Heart right ventricle (tissue), 16 donors: ENCODE measurements around the gene FBXO15. TPM values are rescaled to one million over a fixed set of nuclear protein-coding genes. Genes with fewer than 3 reads are reported as not detected.

Source experiments
- ATAC-seq, 8 donors: fragments of 200-7000 bp; cut with Tn5 transposase; one replicate each; pipeline ENCODE4 v1.9.1; 2020; ENCODE audit warnings: mild to moderate bottlenecking in 8 of 8, moderate library complexity in 8 of 8, moderate number of reproducible peaks in 1 of 8
- DNase-seq, 2 donors: peaks; one replicate each; pipeline ENCODE4 v3.0.0-alpha.2; 2020
- H3K27ac ChIP-seq, 10 donors: fragments of 200-600 bp; sonication (generic) in 2 of 10; one replicate each; pipeline versions ENCODE4 v1.5.0 to v1.8.0; 2020 to 2022; ENCODE audit warnings: mild to moderate bottlenecking in 3 of 10
- H3K27me3 ChIP-seq, 7 donors: fragments of 200-600 bp; one replicate each; pipeline ENCODE4 v1.8.0; 2021 to 2022; ENCODE audit warnings: mild to moderate bottlenecking in 2 of 7
- H3K36me3 ChIP-seq, 9 donors: fragments of 200-600 bp; sonication (generic) in 1 of 9; one replicate each; pipeline versions ENCODE4 v1.5.0 to v1.8.0; 2020 to 2022; ENCODE audit warnings: mild to moderate bottlenecking in 2 of 9
- H3K4me1 ChIP-seq, 9 donors: fragments of 200-600 bp; sonication (generic) in 1 of 9; one replicate each; pipeline versions ENCODE4 v1.5.0 to v1.8.0; 2020 to 2022; ENCODE audit warnings: mild to moderate bottlenecking in 4 of 9
- H3K4me3 ChIP-seq, 10 donors: fragments of 200-600 bp; sonication (generic) in 2 of 10; one replicate each; pipeline versions ENCODE4 v1.5.0 to v1.8.0; 2020 to 2022; ENCODE audit warnings: mild to moderate bottlenecking in 7 of 10, moderate library complexity in 2 of 10
- H3K9me3 ChIP-seq, 11 donors: fragments of 200-600 bp in 10 of 11; sonication (generic) in 2 of 11; one replicate each; pipeline versions ENCODE4 v1.5.0 to v1.8.0; 2013 to 2022; ENCODE audit warnings: mild to moderate bottlenecking in 2 of 11, control low read depth in 1 of 11, moderate library complexity in 1 of 11
- WGBS, 2 donors: extraction: QIAGEN DNeasy Blood & Tissue Kit; methylation state at CpG; one replicate each; pipeline ENCODE4 v1.1.7; 2013; ENCODE audit warnings: inconsistent platforms in 1 of 2; 5-methylcytosine and 5-hydroxymethylcytosine counted together
- intact Hi-C, 10 donors: fragments of 100-400 bp; cut with DNase I; formaldehyde crosslinking; loops; one replicate each; pipeline versions ENCODE4 v1.11.1 to v1.14.2; 2022
- polyA plus RNA-seq, 2 donors: library from polyadenylated mRNA; stranded (reverse); fragments of 200-250 nt; gene quantifications; one replicate each; pipeline ENCODE4 v1.2.3, GENCODE V29; 2013
- total RNA-seq, 10 donors: library from RNA; stranded (reverse); fragmentation: NEBNext Ultra II Directional in 3 of 10; extraction: Animal tissue kit (Norgen Biotek cat#: 25700) in 3 of 10; gene quantifications; one replicate each; pipeline versions ENCODE4 v1.2.1 to v1.2.4, GENCODE V29; 2021 to 2023
- TF ChIP-seq, protein P1 (sequence below), 9 donors: fragments of 200-600 bp; sonication (generic) in 2 of 9; IDR thresholded peaks; one replicate each; pipeline versions ENCODE4 v1.5.0 to v1.8.0; 2021 to 2022; ENCODE audit warnings: antibody characterized with exemption in 9 of 9, mild to moderate bottlenecking in 5 of 9, moderate library complexity in 1 of 9
- donor health status: Arrhythmogenic right ventricular cardiomyopathy.
- donor health status: ischemic (EF 13 %, LVEDD 7.1; RV severe dilation, severe dysfunction).
- donor health status: healthy with polysubstance abuse.
- donor health status: DM: no; HTN: yes; CAD: no.
- donor health status: DM: no; HTN: no; CAD: no.
- donor health status: ischemic (EF 25% LVEDD 6.9; RV normal size, moderate dysfunction).
- donor health status: ischemic (EF 25% LVEDD 5.7; RV mildly dilated, moderate dysfunction).
- donor health status: healthy.
- donor health status: DM: yes; HTN: yes; CAD: no.
- donor health status: Ischemic cardiomyopathy.
- donor health status: ischemic (EF 35%, LVEDD 5.7; RV mildly dilated, moderate dysfunction).
- donor health status: nonischemic (EF 11% LVEDD 7.7; RV severe dilation, severe dysfunction).
- donor health status: DM: yes; HTN: yes; CAD: no.
- donor health status: PGD.
- donor health status: ischemic (EF 29% LVEDD 5.4; RV normal size, mild dysfunction).
- donor health status: nonischemic (EF 23%, LVEDD 6.1; RV moderate dilation, normal function).

FBXO15 gene
- total and polyA plus RNA-seq, 12 donors: 0.14 to 1.3 (median 0.38) TPM; not detected in 3

DNA sequence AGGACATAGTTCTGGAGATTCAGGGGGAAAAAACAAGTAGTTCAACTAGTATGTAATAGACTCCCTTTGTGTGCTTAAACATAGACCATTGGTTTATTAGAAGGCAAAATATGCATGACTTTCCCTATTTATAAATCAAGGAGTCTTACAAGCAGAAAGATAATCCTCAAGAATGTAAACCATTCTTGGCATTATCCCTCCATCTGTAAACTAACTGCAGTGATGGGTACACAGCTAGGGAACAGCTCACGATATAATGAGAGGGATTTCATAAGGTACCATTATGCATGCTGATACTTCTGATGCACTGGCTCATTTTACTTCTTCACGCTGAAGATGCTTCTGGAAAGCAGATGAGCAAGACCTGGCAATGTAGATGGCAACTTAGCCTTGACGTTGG is 878 bp downstream of the FBXO15 start:
- Histone ChIP-seq H3K27me3 (no peaks in the 10 kb centered on the region), H3K9me3 (no peaks in the 10 kb centered on the region), H3K4me1 (peaks cover 3 to 36% (median 30%) of the 10 kb centered on the region in 9 donors), H3K27ac (peak overlapping the region in 1 of 10 donors; percentile 96), H3K36me3 (peaks cover 0 to 18% (median 0%) of the 10 kb centered on the region in 9 donors), H3K4me3 (peak overlapping the region in 3 of 10 donors; percentile 66 to 89 (median 72))
- 42 to 50% methylated on average over 3 of the region's 3 CpGs for WGBS, 2 donors
- ATAC-seq (no peak), DNase-seq (no peak)
- TF ChIP-seq, protein P1, sequence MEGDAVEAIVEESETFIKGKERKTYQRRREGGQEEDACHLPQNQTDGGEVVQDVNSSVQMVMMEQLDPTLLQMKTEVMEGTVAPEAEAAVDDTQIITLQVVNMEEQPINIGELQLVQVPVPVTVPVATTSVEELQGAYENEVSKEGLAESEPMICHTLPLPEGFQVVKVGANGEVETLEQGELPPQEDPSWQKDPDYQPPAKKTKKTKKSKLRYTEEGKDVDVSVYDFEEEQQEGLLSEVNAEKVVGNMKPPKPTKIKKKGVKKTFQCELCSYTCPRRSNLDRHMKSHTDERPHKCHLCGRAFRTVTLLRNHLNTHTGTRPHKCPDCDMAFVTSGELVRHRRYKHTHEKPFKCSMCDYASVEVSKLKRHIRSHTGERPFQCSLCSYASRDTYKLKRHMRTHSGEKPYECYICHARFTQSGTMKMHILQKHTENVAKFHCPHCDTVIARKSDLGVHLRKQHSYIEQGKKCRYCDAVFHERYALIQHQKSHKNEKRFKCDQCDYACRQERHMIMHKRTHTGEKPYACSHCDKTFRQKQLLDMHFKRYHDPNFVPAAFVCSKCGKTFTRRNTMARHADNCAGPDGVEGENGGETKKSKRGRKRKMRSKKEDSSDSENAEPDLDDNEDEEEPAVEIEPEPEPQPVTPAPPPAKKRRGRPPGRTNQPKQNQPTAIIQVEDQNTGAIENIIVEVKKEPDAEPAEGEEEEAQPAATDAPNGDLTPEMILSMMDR (IDR thresholded peaks at IDR 0.05): no peak
- intact Hi-C loops: loop anchor here in 1 of 10 donors (5.0 kb wide), 1 partner anchor 111 kb away; no protein-coding TSS in a partner anchor

DNA sequence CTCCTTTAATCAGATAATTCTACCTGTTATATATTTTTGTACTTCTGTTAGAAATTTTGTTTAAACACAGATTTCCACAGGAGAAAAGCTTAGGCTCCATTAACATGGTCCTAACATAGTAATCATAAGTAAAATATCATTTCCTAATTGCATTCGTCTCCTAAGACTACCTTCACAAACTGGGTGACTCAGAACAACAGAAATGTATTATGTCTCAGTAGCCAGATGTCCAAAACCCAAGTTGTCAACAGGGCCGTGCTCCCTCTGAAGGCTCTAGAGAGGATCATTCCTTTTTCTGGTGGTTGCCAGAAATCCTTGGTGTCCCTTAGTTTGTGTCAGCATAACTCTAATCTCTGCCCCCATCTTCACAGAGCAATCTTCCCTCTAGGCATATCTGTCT is 5.4 kb downstream of the FBXO15 start:
- H3K27me3 ChIP-seq: peaks cover 0 to 5% (median 0%) of the 10 kb centered on the region in 7 donors
- peaks cover 0 to 19% (median 3%) of the 10 kb centered on the region in 9 donors for H3K4me1 ChIP-seq
- intact Hi-C loops: no loop called here
- no peak for ATAC-seq
- 68 to 73% methylated on average over 2 of the region's 2 CpGs for WGBS, 2 donors
- H3K9me3 ChIP-seq: no peaks in the 10 kb centered on the region
- no peak for DNase-seq
- H3K36me3 ChIP-seq: no peaks in the 10 kb centered on the region
- TF ChIP-seq, protein P1 (IDR thresholded peaks at IDR 0.05): no peak
- no peak overlapping the region for H3K27ac ChIP-seq
- H3K4me3 ChIP-seq: no peak overlapping the region

DNA sequence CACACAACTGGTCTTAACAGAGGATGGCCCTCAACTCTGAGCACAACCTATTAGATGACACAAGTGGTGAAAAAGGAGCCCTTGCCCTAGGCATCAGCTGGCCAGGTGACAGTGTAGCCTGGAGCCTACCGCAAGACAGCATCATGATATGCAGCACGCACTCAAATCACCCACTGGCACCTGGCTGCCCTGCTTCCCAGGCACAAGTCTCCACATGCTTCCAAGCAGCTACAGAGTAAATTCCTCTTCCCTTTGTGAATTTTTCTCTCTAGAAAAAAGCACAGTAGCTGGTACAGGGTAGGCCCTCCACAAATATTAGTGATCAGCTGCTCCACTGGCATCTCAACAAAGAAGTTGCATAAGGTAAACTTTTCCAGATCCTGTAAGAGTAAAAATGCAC is 6.0 kb downstream of the FBXO15 start:
- 91 to 92% methylated on average over 2 of the region's 2 CpGs for WGBS, 2 donors
- Histone ChIP-seq H3K36me3 (no peaks in the 10 kb centered on the region), H3K27me3 (peaks cover 0 to 5% (median 0%) of the 10 kb centered on the region in 7 donors), H3K9me3 (no peaks in the 10 kb centered on the region), H3K4me1 (peaks cover 0 to 14% (median 0%) of the 10 kb centered on the region in 9 donors), H3K27ac (no peak overlapping the region), H3K4me3 (no peak overlapping the region)
- TF ChIP-seq, protein P1 (IDR thresholded peaks at IDR 0.05): no peak
- intact Hi-C loops: no loop called here
- DNase-seq (no peak), ATAC-seq (no peak)

DNA sequence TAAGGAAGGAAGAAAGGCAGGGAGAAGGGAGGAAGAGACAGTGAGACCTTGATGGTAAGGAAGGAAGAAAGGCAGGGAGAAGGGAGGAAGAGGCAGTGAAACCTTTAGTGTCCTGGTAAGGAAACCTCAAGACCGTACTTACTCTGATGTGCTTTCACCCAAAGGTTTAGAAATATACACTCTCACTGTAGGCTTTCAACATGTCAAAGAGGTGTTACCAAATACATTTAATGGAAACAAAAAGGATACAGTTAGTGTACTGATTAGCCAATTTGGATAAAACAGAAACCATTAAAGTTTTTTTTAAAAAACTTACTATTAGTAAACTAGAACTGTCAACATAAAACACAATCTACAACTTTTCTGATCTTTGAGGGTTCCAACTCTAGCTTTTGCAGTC is 7.1 kb downstream of the FBXO15 start:
- Histone ChIP-seq H3K4me1 (peaks cover 0 to 14% (median 0%) of the 10 kb centered on the region in 9 donors), H3K36me3 (no peaks in the 10 kb centered on the region), H3K27me3 (peaks cover 0 to 5% (median 0%) of the 10 kb centered on the region in 7 donors), H3K9me3 (no peaks in the 10 kb centered on the region), H3K27ac (no peak overlapping the region), H3K4me3 (no peak overlapping the region)
- ATAC-seq (no peak), DNase-seq (no peak)
- WGBS, 2 donors: 74 to 82% methylated on average over 1 of the region's 1 CpG
- TF ChIP-seq, protein P1 (IDR thresholded peaks at IDR 0.05): no peak
- intact Hi-C loops: no loop called here
